Stimulated activated CD8-positive, alpha-beta memory T cell treated with anti-CD3 and anti-CD28 coated beads, Interleukin-7, amount 100 ng/mL, for 4 hours (primary cell): ENCODE measurements around the gene ARL15.

Source experiments
- DNase-seq, 2 donors: peaks; one replicate each; pipeline ENCODE4 v3.0.0-alpha.2; 2020; ENCODE audit warnings: low read depth in 2 of 2

Gene ARL15

GRCh38 chr5:54040018-54040417 lies 270.4 kb downstream of the ARL15 start:
- no peak for DNase-seq

GRCh38 chr5:54037205-54037604 lies 273.2 kb downstream of the ARL15 start:
- no peak for DNase-seq

GRCh38 chr5:54030981-54031380 lies 279.4 kb downstream of the ARL15 start:
- no peak for DNase-seq

GRCh38 chr5:54024466-54024865 lies 285.9 kb downstream of the ARL15 start:
- no peak for DNase-seq

- no peak for DNase-seq
Measured at GRCh38 chr5:54022223-54022622, 288.1 kb downstream of the ARL15 start.

- no peak for DNase-seq
Measured at GRCh38 chr5:54021431-54022164, 288.8 kb downstream of the ARL15 start.

- no peak for DNase-seq
Measured at GRCh38 chr5:54018438-54018837, 291.9 kb downstream of the ARL15 start.

GRCh38 chr5:54017580-54017979 lies 292.8 kb downstream of the ARL15 start:
- no peak for DNase-seq

- peak in 1 of 2 donors; percentile 15 for DNase-seq
Measured at GRCh38 chr5:54013556-54014194, 296.7 kb downstream of the ARL15 start.

GRCh38 chr5:54009828-54010227 lies 300.5 kb downstream of the ARL15 start:
- no peak for DNase-seq

GRCh38 chr5:54009357-54009756 lies 301.0 kb downstream of the ARL15 start:
- DNase-seq, result no peak

- DNase-seq, result no peak
Measured at GRCh38 chr5:54007827-54008777, 302.3 kb downstream of the ARL15 start.

- no peak for DNase-seq
Measured at GRCh38 chr5:54004697-54005096, 305.7 kb downstream of the ARL15 start.

- DNase-seq, result no peak
Measured at GRCh38 chr5:54002779-54003178, 307.6 kb downstream of the ARL15 start.

- no peak for DNase-seq
Measured at GRCh38 chr5:54001976-54002775, 308.2 kb downstream of the ARL15 start.

- DNase-seq, result no peak
Measured at GRCh38 chr5:54000011-54000410, 310.4 kb downstream of the ARL15 start.

- DNase-seq, result no peak
Measured at GRCh38 chr5:53997736-53998627, 312.4 kb downstream of the ARL15 start.

GRCh38 chr5:53996008-53996407 lies 314.4 kb downstream of the ARL15 start:
- DNase-seq, result no peak

GRCh38 chr5:53994148-53994547 lies 316.2 kb downstream of the ARL15 start:
- no peak for DNase-seq

- DNase-seq, result no peak
Measured at GRCh38 chr5:53991942-53992341, 318.4 kb downstream of the ARL15 start.

GRCh38 chr5:53987101-53987500 lies 323.3 kb downstream of the ARL15 start:
- DNase-seq, result no peak
